ENCODE results near the gene CDC42BPA.
A peak's percentile ranks its signal among the peaks of the same experiment; 100 is the strongest.

CDC42BPA gene

GRCh38 chr1:226989085-226989920 lies 329.0 kb downstream of the CDC42BPA start:
- DNase-seq: no peak

GRCh38 chr1:226988334-226988666 lies 330.0 kb downstream of the CDC42BPA start:
- no peak for DNase-seq

DNA sequence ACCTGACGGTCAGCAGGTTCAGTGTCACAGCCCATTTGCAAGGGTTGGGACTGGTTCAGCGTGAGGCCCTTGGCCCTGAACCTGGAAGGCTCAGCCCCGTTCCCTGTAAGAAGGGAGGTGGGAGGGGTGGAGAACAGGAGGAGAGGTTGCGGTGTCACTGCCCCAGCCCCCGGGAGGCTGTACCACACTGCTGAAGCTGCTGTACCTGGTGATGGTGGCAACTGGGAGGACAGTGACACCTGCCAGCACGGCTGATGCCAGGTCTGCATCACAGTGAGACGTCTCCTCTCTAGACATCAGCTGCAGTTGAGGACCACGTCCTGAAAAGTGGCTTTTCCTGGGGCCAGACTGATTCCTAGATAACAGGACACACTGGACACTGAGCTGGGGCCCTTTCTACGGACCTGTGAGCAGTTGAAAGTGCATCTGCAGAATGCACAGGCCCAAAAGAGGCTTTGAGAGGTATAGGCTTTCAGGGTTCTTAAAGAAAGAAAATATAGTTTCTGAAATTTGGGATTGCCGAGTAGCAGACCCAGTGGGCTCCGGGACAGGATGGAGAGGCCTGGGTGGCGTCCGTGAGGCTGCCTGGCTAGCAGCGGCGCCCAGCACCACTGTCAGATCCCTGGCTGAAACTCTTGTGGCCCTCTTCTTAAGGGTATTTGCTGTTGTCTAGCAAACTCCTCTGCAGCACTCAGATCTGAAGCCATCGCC lies 330.5 kb downstream of the CDC42BPA start:
- no peak for DNase-seq

DNA sequence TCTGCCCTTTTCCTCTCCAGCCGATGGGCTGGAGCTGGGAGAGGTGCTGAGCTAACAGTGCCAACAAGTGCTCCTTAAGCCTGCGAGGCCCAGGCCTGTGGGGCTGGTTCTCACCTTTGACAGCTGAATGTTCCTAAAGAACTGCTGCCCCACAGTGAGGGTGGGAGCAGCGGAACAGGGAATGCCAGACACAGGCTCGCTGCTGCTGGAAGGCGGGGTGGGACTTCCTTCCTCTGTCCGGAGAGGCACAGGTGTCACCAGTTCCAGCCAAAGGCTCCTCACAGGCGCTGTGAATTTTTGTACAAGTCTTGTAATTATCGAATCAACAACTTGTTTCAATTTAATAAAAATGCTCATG lies 331.1 kb downstream of the CDC42BPA start:
- DNase-seq: no peak

- no peak for DNase-seq
Observed at GRCh38 chr1:226986496-226987178, 331.7 kb downstream of the CDC42BPA start.

DNA sequence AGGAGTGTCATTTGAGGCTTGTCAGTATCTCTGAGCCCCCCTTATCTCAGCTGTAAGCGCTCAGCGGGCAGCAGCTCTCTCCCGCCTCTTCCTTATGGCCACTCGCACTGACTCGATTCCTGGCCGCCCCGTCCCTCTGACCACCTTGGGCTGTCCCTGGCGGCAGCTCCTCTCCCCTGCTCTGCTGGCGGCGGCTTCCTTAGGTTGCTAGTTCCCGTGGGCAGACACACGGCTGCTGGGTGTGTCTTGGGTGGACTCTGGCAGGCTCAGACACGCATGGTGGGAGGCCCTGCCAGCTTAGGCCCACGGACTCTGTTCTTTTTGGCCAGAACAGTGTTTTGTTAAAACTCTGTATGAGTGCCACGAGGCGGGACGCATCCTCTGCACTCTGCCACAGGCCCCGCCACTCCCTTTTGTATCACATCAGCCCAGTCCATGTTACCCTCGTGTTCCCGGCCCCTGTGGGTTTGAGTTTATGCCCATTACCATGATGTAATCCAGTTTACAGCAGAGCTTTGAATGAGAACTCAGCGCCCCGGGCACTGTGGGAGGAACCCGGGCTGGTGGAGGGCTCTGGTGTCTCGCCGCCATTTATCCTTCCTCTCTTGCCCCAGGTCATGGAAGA lies 332.3 kb downstream of the CDC42BPA start:
- DNase-seq: no peak

- no peak for DNase-seq
Observed at GRCh38 chr1:226985239-226985838, 333.0 kb downstream of the CDC42BPA start.

DNA sequence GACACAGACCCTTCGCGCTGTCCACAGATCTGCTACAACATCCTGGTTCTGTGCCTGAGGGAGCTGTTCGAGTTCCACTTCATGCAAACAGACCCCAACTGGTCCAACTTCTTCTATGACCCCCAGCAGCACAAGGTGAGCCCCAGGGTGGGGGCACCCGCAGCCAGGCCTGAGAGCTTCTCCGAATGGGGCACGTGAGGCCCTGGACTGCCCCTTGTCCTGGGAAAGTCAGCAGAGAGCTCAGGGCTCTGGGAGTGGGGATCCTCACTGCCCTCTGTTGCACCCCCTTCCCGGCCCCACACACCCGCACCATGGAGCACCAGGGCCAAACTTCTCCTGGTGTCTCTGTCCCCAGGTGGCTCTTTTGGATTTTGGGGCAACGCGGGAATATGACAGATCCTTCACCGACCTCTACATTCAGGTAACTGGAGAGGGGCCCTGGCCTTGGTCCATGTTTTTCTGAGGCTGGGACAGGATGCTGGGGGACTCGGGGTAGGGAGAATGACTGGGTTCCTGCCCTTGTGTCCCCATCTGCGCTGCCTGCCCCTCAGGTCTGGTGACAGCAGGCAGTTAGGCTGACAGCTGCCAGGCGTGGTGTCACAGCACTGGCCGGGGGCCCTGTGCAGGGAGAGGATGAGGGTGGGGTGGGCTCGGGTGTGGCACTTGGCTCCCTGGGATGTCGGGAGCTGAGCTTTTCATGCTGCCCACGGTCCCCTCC lies 333.6 kb downstream of the CDC42BPA start:
- no peak for DNase-seq

DNA sequence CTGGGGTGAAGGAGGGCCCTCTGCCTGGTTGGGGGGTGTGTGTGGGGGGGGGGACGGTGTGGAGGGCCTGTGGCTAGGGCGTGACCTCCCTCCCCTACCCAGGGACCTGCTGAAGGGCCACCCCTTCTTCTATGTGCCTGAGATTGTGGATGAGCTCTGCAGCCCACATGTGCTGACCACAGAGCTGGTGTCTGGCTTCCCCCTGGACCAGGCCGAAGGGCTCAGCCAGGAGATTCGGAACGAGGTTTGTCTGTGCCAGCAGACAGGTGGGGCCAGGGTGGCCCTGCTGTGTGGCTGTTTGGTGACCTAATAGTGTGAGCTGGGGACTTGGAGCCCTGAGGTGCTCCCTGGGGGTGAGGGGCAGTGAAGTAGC lies 334.3 kb downstream of the CDC42BPA start:
- no peak for DNase-seq

DNA sequence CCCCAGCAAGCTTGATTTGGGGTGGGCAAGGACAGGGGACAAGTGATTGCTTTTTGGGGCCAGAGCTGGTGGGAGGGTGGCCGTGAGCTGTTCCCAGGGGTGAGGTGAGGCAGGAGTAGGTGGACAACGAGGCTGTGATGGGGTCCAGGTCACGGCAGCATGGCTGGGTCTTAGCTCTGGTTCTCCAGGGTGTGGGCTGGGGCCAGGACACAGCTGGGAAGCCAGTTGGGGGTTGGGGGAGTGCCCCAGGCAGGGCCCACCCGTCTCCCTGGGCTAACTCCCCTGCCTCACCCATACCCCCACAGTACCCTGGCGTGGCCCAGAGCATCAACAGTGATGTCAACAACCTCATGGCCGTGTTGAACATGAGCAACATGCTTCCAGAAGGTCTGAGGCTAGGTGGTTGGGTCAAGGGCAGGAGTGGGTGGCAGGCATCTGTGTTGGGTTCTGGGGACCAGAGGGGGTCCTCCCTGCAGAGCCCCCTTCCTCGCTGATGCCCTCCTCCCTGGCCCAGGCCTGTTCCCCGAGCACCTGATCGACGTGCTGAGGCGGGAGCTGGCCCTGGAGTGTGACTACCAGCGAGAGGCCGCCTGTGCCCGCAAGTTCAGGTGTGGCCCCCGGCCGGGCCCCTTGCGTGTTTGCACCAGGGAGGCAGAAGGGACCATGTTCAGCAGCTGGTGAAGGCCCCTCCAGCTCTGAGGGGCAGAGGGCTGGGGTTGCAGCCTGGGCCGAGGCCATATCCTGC lies 334.9 kb downstream of the CDC42BPA start:
- no peak for DNase-seq

- no peak for DNase-seq
Observed at GRCh38 chr1:226982451-226983177, 335.7 kb downstream of the CDC42BPA start.

- peak; percentile 9 for DNase-seq
Observed at GRCh38 chr1:226981838-226982237, 336.5 kb downstream of the CDC42BPA start.

DNA sequence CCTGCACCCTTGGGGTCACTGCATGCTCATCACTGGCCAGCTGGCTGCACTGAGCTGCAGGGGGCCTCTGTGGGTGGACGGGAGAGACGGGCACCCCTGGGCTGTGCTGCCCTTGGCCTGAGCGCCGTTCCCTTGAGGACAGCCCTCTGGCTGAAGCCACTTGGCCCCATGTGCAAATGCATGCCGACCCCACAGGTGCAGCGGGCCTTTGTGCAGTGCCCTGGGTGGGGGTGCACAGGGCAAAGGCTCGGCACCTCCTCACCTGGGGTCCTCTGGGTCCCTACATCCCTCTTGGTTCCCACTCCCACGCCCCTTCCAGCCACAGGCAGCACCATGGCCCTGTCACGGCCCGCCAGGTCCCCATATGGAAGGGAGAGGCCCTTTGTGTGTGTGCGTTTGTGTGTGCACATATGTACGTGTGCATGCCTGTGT lies 336.9 kb downstream of the CDC42BPA start:
- DNase-seq: peak; percentile 7

GRCh38 chr1:226980565-226981385 lies 337.5 kb downstream of the CDC42BPA start:
- peak; percentile 7 for DNase-seq

GRCh38 chr1:226980122-226980560 lies 338.2 kb downstream of the CDC42BPA start:
- DNase-seq: peak; percentile 11

DNA sequence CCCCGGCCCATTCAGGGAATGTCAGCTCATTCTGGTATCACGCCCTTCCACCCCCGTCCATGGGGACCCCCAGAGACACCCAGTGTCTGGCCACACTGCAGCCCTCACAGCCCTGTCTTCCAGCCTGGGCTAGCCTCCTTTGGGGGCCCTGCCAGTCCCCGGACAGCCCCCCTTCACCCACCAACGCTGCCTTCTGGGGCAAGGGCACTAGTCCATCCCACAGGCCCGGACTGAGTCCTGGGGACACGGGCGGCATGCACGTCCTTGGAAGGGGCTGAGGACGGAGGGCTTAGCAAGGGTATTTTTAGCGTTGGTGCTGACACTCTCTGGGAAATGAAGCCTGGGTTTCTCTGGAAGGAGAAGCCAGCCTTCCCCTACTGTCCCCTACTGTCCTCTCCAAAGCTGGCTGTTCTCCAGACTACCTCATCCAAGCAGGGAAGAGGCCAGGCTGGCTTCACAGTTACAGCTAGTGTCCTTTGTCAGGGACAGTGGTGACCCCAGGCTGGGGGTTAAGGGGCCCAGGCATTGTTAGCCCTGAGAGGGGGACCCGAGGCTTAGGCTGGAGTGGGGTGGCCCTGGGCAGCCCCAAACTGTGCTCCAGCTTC lies 338.7 kb downstream of the CDC42BPA start:
- DNase-seq: peak; percentile 10

- DNase-seq: no peak
Observed at GRCh38 chr1:226979115-226979516, 339.2 kb downstream of the CDC42BPA start.

DNA sequence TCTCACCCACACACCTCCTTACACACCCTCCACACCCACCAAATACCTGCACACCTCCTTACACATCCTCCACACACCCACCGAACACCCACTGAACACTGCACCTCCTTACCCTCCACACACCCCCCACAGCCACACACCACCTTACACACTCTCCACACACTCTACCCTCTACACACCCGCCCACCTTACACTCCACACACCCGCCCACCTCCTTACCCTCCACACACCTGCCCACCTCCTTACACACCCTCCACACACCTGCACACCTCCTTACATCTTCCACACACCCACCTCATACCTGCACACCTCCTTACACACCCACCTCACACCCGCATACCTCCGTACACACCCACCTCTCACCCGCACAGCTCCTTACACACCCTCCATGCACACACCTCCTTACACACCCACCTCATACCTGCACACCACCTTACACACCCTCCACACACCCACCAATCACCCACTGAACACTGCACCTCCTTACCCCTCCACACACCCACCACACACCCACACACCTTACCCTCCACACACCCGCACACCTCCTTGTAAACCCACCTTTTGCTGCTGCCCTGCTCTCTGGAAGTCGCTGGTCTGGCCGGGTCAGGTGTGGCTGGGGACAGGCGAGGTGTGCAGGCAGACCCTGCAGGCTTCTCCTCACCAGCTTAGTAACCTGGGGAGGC lies 339.7 kb downstream of the CDC42BPA start:
- DNase-seq: no peak

Data from 8988T (cell line).